KMS-11 (cell line): Measurements from ENCODE around the gene TRIM8.
"Not testable (repeated sequence)": the region's sequence is repeated elsewhere in the genome, so short reads cannot be mapped to it uniquely, and the experiment has no call there.

Experiments used
- H2AFZ ChIP-seq: fragments of 200-600 bp; sonication (generic); 2 replicates; pipeline ENCODE4 v1.6.1; 2016; ENCODE audit warnings: antibody characterized with exemption, mixed run types, low read depth
- H3K27ac ChIP-seq: fragments of 200-600 bp; sonication (generic); 2 replicates; pipeline ENCODE4 v1.6.1; 2016; ENCODE audit warnings: mild to moderate bottlenecking, mixed run types
- H3K27me3 ChIP-seq: fragments of 200-600 bp; sonication (generic); 2 replicates; pipeline ENCODE4 v1.6.1; 2017; ENCODE audit warnings: mild to moderate bottlenecking, low read depth, mixed run types, moderate library complexity; ENCODE audit not compliant: insufficient read depth
- H3K36me3 ChIP-seq: fragments of 200-600 bp; sonication (generic); 2 replicates; pipeline ENCODE4 v1.6.1; 2017; ENCODE audit warnings: mild to moderate bottlenecking, mixed run types; ENCODE audit not compliant: insufficient read depth
- H3K4me1 ChIP-seq: fragments of 200-600 bp; sonication (generic); 2 replicates; pipeline ENCODE4 v1.6.1; 2016; ENCODE audit warnings: mild to moderate bottlenecking, low read depth, mixed run types; ENCODE audit not compliant: poor library complexity, severe bottlenecking
- H3K4me2 ChIP-seq: fragments of 200-600 bp; sonication (generic); 2 replicates; pipeline ENCODE4 v1.7.0; 2016; ENCODE audit warnings: mild to moderate bottlenecking, mixed run types
- H3K4me3 ChIP-seq: fragments of 200-600 bp; sonication (generic); IDR thresholded peaks from 2 replicates; pipeline ENCODE4 v1.6.1; 2017; ENCODE audit warnings: low read depth, low read length, mixed read lengths; ENCODE audit not compliant: insufficient read depth
- H3K79me2 ChIP-seq: fragments of 200-600 bp; sonication (generic); 2 replicates; pipeline ENCODE4 v1.6.1; 2016; ENCODE audit warnings: low read depth, mixed run types; ENCODE audit not compliant: insufficient read depth
- H3K9ac ChIP-seq: fragments of 200-600 bp; sonication (generic); 2 replicates; pipeline ENCODE4 v1.6.1; 2016; ENCODE audit warnings: mild to moderate bottlenecking, mixed run types
- H4K20me1 ChIP-seq: fragments of 200-600 bp; sonication (generic); 2 replicates; pipeline ENCODE4 v1.6.1; 2016; ENCODE audit warnings: mild to moderate bottlenecking, mixed run types; ENCODE audit not compliant: insufficient read depth
- TF ChIP-seq, protein P1 (sequence below): fragments of 200-600 bp; sonication (generic); conservative IDR thresholded peaks from 2 replicates; pipeline ENCODE4 v1.6.1; 2017; ENCODE audit warnings: low read depth, mild to moderate bottlenecking, antibody characterized with exemption, low read length, moderate library complexity, mixed read lengths

The TRIM8 gene

GRCh38 chr10:102691285-102692066 is 47.2 kb downstream of the TRIM8 start:
- H3K4me3 ChIP-seq = no peak overlapping the region
- H3K4me2 ChIP-seq = no peak overlapping the region
- no peaks in the 10 kb centered on the region for H3K27me3 ChIP-seq
- H3K27ac ChIP-seq = no peak overlapping the region
- no peaks in the 10 kb centered on the region for H3K36me3 ChIP-seq
- H3K79me2 ChIP-seq = no peaks in the 10 kb centered on the region
- no peaks in the 10 kb centered on the region for H3K4me1 ChIP-seq
- no peaks in the 10 kb centered on the region for H4K20me1 ChIP-seq
- H2AFZ ChIP-seq = no peak overlapping the region
- H3K9ac ChIP-seq = no peak overlapping the region
- TF ChIP-seq, protein P1, sequence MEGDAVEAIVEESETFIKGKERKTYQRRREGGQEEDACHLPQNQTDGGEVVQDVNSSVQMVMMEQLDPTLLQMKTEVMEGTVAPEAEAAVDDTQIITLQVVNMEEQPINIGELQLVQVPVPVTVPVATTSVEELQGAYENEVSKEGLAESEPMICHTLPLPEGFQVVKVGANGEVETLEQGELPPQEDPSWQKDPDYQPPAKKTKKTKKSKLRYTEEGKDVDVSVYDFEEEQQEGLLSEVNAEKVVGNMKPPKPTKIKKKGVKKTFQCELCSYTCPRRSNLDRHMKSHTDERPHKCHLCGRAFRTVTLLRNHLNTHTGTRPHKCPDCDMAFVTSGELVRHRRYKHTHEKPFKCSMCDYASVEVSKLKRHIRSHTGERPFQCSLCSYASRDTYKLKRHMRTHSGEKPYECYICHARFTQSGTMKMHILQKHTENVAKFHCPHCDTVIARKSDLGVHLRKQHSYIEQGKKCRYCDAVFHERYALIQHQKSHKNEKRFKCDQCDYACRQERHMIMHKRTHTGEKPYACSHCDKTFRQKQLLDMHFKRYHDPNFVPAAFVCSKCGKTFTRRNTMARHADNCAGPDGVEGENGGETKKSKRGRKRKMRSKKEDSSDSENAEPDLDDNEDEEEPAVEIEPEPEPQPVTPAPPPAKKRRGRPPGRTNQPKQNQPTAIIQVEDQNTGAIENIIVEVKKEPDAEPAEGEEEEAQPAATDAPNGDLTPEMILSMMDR = no peak

- H3K4me1 ChIP-seq, H3K9ac ChIP-seq, H3K79me2 ChIP-seq, H2AFZ ChIP-seq, H3K4me2 ChIP-seq, H4K20me1 ChIP-seq, H3K4me3 ChIP-seq, H3K36me3 ChIP-seq, H3K27me3 ChIP-seq, H3K27ac ChIP-seq: not testable (repeated sequence)
Measured at GRCh38 chr10:102695401-102695800, 51.1 kb downstream of the TRIM8 start.

DNA sequence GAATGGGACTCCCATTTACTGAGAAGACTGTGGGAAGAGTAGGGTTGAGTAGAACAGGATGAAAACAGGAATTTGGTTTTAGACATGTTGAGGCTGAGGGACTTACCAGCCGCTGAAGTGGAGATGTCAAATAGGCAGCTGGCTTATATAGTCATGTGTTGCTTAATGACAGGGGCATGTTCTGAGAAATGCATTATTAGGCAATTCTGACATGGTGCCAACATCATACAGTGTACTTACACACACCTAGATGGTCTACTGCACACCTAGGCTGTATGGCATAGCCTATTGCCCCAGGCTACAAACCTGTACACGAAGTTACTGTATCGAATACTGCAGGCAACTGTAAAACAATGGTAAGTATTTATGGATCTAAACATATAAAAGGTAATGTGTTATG is 52.5 kb downstream of the TRIM8 start:
- Histone ChIP-seq H3K79me2 (no peaks in the 10 kb centered on the region), H3K27me3 (no peaks in the 10 kb centered on the region), H3K4me3 (no peak overlapping the region), H3K4me2 (no peak overlapping the region), H3K27ac (no peak overlapping the region), H3K9ac (no peak overlapping the region), H4K20me1 (no peaks in the 10 kb centered on the region), H3K4me1 (no peaks in the 10 kb centered on the region), H3K36me3 (no peaks in the 10 kb centered on the region), H2AFZ (no peak overlapping the region)
- TF ChIP-seq, protein P1 = no peak

DNA sequence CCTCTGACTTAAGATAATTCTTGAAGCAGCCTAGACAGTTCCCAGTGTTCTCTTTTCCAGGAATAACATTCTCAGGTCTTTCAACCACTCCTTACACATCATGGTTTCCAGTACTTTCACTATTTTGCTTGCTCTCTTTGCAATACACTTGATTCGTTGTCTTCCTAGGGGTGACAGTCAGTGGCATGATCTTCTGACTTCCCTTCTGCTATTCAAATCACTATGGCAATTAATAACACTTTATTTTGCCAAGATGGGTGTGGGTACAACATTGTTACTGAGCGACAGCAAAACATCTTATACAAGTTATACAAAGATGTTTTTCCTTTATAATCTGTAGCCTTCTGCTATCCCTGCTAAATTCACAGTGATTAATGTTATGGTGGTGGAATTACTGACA is 54.6 kb downstream of the TRIM8 start:
- TF ChIP-seq, protein P1 = no peak
- H3K4me3 ChIP-seq = no peak overlapping the region
- H3K4me1 ChIP-seq = no peaks in the 10 kb centered on the region
- no peak overlapping the region for H3K9ac ChIP-seq
- no peak overlapping the region for H3K27ac ChIP-seq
- H4K20me1 ChIP-seq = no peaks in the 10 kb centered on the region
- no peaks in the 10 kb centered on the region for H3K27me3 ChIP-seq
- H3K36me3 ChIP-seq = no peaks in the 10 kb centered on the region
- no peak overlapping the region for H2AFZ ChIP-seq
- no peak overlapping the region for H3K4me2 ChIP-seq
- H3K79me2 ChIP-seq = no peaks in the 10 kb centered on the region

DNA sequence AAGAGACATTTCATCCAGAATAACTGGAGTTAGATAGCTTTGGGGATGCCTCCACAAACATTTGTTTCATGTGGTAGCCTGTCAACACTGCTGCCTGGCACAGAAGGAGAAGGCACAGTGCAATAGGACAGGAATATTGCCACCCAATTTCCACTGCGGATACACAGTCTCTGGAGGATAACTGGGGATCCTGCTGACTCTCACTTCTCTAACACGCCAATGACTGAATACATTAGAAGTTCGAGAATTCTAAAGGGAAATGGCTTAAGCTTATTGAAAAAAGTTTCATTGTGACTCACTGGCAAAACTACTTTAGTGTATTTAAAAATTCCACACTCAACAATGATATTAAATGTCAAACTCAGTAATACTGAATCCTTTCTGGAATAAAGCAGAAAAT is 57.0 kb downstream of the TRIM8 start:
- Histone ChIP-seq H3K79me2 (no peaks in the 10 kb centered on the region), H3K4me3 (no peak overlapping the region), H3K4me1 (no peaks in the 10 kb centered on the region), H3K4me2 (no peak overlapping the region), H4K20me1 (no peaks in the 10 kb centered on the region), H3K27me3 (no peaks in the 10 kb centered on the region), H2AFZ (no peak overlapping the region), H3K9ac (no peak overlapping the region), H3K27ac (no peak overlapping the region), H3K36me3 (no peaks in the 10 kb centered on the region)
- TF ChIP-seq, protein P1 = no peak
